Measurements from ENCODE around the gene DNAJB4. TPM values are rescaled to one million over a fixed set of nuclear protein-coding genes. Genes with fewer than 3 reads are reported as not detected.

DNAJB4 gene
- total RNA-seq, 1 experiment from 2014 or later, result 23.4 TPM

GRCh38 chr1:77984629-77985028, 20.1 kb upstream of the DNAJB4 start:
- ATAC-seq, result no peak
- DNase-seq (ENCODE audit: low spot score), result no peak
- POLR2A ChIA-PET, result no interaction called here
- Mint-ChIP-seq H3K27me3 (ENCODE audit: low read depth) (no peaks in the 10 kb centered on the region), H3K36me3 (no peaks in the 10 kb centered on the region; the same call in 1 of the 2 replicates), H3K9me3 (no peaks in the 10 kb centered on the region), H3K4me1 (peaks cover 65% of the 10 kb centered on the region), H3K4me3 (no peak overlapping the region), H3K27ac (no peak overlapping the region; the same call in 1 of the 2 replicates)
- CTCF ChIA-PET, result no interaction called here
- no peak for TF ChIP-seq SMAD3 (CRISPR knock-in tag; IDR thresholded peaks at IDR 0.05; ENCODE audit: borderline replicate concordance)
- TF ChIP-seq, protein P1, sequence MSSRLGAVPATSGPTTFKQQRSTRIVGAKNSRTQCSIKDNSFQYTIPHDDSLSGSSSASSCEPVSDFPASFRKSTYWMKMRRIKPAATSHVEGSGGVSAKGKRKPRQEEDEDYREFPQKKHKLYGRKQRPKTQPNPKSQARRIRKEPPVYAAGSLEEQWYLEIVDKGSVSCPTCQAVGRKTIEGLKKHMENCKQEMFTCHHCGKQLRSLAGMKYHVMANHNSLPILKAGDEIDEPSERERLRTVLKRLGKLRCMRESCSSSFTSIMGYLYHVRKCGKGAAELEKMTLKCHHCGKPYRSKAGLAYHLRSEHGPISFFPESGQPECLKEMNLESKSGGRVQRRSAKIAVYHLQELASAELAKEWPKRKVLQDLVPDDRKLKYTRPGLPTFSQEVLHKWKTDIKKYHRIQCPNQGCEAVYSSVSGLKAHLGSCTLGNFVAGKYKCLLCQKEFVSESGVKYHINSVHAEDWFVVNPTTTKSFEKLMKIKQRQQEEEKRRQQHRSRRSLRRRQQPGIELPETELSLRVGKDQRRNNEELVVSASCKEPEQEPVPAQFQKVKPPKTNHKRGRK (CRISPR knock-in tag; IDR thresholded peaks at IDR 0.05; ENCODE audit: borderline replicate concordance), result no peak
- no peak for TF ChIP-seq TEAD4 (CRISPR knock-in tag; IDR thresholded peaks at IDR 0.05)
- TF ChIP-seq ZNF425 (CRISPR knock-in tag; conservative IDR thresholded peaks at IDR 0.05), result no peak
- TF ChIP-seq TEAD1 (CRISPR knock-in tag; IDR thresholded peaks at IDR 0.05), result no peak
- no peak for TF ChIP-seq OVOL2 (CRISPR knock-in tag; IDR thresholded peaks at IDR 0.05; ENCODE audit: borderline replicate concordance)
- TF ChIP-seq SMAD4 (CRISPR knock-in tag; IDR thresholded peaks at IDR 0.05), result no peak
- TF ChIP-seq, protein P2, sequence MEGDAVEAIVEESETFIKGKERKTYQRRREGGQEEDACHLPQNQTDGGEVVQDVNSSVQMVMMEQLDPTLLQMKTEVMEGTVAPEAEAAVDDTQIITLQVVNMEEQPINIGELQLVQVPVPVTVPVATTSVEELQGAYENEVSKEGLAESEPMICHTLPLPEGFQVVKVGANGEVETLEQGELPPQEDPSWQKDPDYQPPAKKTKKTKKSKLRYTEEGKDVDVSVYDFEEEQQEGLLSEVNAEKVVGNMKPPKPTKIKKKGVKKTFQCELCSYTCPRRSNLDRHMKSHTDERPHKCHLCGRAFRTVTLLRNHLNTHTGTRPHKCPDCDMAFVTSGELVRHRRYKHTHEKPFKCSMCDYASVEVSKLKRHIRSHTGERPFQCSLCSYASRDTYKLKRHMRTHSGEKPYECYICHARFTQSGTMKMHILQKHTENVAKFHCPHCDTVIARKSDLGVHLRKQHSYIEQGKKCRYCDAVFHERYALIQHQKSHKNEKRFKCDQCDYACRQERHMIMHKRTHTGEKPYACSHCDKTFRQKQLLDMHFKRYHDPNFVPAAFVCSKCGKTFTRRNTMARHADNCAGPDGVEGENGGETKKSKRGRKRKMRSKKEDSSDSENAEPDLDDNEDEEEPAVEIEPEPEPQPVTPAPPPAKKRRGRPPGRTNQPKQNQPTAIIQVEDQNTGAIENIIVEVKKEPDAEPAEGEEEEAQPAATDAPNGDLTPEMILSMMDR (IDR thresholded peaks at IDR 0.05), result no peak
- no peak for TF ChIP-seq ZNF423 (CRISPR knock-in tag; IDR thresholded peaks at IDR 0.05)
- no peak for TF ChIP-seq SP1 (CRISPR knock-in tag; conservative IDR thresholded peaks at IDR 0.05)
- TF ChIP-seq, protein P3, sequence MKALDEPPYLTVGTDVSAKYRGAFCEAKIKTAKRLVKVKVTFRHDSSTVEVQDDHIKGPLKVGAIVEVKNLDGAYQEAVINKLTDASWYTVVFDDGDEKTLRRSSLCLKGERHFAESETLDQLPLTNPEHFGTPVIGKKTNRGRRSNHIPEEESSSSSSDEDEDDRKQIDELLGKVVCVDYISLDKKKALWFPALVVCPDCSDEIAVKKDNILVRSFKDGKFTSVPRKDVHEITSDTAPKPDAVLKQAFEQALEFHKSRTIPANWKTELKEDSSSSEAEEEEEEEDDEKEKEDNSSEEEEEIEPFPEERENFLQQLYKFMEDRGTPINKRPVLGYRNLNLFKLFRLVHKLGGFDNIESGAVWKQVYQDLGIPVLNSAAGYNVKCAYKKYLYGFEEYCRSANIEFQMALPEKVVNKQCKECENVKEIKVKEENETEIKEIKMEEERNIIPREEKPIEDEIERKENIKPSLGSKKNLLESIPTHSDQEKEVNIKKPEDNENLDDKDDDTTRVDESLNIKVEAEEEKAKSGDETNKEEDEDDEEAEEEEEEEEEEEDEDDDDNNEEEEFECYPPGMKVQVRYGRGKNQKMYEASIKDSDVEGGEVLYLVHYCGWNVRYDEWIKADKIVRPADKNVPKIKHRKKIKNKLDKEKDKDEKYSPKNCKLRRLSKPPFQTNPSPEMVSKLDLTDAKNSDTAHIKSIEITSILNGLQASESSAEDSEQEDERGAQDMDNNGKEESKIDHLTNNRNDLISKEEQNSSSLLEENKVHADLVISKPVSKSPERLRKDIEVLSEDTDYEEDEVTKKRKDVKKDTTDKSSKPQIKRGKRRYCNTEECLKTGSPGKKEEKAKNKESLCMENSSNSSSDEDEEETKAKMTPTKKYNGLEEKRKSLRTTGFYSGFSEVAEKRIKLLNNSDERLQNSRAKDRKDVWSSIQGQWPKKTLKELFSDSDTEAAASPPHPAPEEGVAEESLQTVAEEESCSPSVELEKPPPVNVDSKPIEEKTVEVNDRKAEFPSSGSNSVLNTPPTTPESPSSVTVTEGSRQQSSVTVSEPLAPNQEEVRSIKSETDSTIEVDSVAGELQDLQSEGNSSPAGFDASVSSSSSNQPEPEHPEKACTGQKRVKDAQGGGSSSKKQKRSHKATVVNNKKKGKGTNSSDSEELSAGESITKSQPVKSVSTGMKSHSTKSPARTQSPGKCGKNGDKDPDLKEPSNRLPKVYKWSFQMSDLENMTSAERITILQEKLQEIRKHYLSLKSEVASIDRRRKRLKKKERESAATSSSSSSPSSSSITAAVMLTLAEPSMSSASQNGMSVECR (CRISPR knock-in tag; IDR thresholded peaks at IDR 0.05; ENCODE audit: borderline replicate concordance), result no peak
- no peak for TF ChIP-seq ATF1 (CRISPR knock-in tag; IDR thresholded peaks at IDR 0.05)
- TF ChIP-seq, protein P4, sequence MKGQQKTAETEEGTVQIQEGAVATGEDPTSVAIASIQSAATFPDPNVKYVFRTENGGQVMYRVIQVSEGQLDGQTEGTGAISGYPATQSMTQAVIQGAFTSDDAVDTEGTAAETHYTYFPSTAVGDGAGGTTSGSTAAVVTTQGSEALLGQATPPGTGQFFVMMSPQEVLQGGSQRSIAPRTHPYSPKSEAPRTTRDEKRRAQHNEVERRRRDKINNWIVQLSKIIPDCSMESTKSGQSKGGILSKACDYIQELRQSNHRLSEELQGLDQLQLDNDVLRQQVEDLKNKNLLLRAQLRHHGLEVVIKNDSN (CRISPR knock-in tag; IDR thresholded peaks at IDR 0.05), result no peak
- TF ChIP-seq ETV6 (CRISPR knock-in tag; IDR thresholded peaks at IDR 0.05), result no peak
- TF ChIP-seq MXD4 (CRISPR knock-in tag; IDR thresholded peaks at IDR 0.05; ENCODE audit: borderline replicate concordance), result no peak
- no peak for TF ChIP-seq RORB (CRISPR knock-in tag; IDR thresholded peaks at IDR 0.05)

GRCh38 chr1:77986810-77987209, 17.9 kb upstream of the DNAJB4 start:
- Mint-ChIP-seq H3K9me3 (no peaks in the 10 kb centered on the region), H3K4me1 (peaks cover 56% of the 10 kb centered on the region), H3K27ac (no peak overlapping the region), H3K36me3 (no peaks in the 10 kb centered on the region), H3K4me3 (no peak overlapping the region), H3K27me3 (ENCODE audit: low read depth) (no peaks in the 10 kb centered on the region)
- POLR2A ChIA-PET, result no interaction called here
- CTCF ChIA-PET, result no interaction called here
- ATAC-seq (no peak), DNase-seq (ENCODE audit: low spot score) (no peak)
- TF ChIP-seq ERG (CRISPR knock-in tag; IDR thresholded peaks at IDR 0.05) (no peak), ZBTB21 (CRISPR knock-in tag; IDR thresholded peaks at IDR 0.05; ENCODE audit: borderline replicate concordance) (no peak)
- TF ChIP-seq, protein P5, sequence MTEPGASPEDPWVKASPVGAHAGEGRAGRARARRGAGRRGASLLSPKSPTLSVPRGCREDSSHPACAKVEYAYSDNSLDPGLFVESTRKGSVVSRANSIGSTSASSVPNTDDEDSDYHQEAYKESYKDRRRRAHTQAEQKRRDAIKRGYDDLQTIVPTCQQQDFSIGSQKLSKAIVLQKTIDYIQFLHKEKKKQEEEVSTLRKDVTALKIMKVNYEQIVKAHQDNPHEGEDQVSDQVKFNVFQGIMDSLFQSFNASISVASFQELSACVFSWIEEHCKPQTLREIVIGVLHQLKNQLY (CRISPR knock-in tag; IDR thresholded peaks at IDR 0.05), result no peak
- TF ChIP-seq, protein P1 (CRISPR knock-in tag; IDR thresholded peaks at IDR 0.05; ENCODE audit: borderline replicate concordance), result no peak
